NOMO-1 (cell line): ENCODE measurements around the gene KBTBD12.
A peak's percentile ranks its signal among the peaks of the same experiment; 100 is the strongest.

ENCODE experiments used
- DNase-seq, 2 experiments: peaks; one replicate each; lab custom pipeline; 2025; ENCODE audit not compliant: unreplicated experiment in 2 of 2; lab: John Stamatoyannopoulos, UW

The KBTBD12 gene

GRCh38 chr3:127951276-127951675 is 36.2 kb downstream of the KBTBD12 start:
- no peak for DNase-seq

- DNase-seq, result no peak
Measured at GRCh38 chr3:127953091-127954035, 38.3 kb downstream of the KBTBD12 start.

- DNase-seq, result no peak
Measured at GRCh38 chr3:127954640-127955039, 39.6 kb downstream of the KBTBD12 start.

- DNase-seq, result no peak
Measured at GRCh38 chr3:127955728-127956127, 40.7 kb downstream of the KBTBD12 start.

GRCh38 chr3:127959041-127959440 is 44.0 kb downstream of the KBTBD12 start:
- DNase-seq, result no peak

GRCh38 chr3:127959873-127960272 is 44.8 kb downstream of the KBTBD12 start:
- DNase-seq, result no peak

- DNase-seq, result no peak
Measured at GRCh38 chr3:127960421-127960965, 45.5 kb downstream of the KBTBD12 start.

- no peak for DNase-seq
Measured at GRCh38 chr3:127961124-127961523, 46.1 kb downstream of the KBTBD12 start.

- DNase-seq, result no peak
Measured at GRCh38 chr3:127961963-127962362, 46.9 kb downstream of the KBTBD12 start.

- peak in 1 of 2 experiments; percentile 32 for DNase-seq
Measured at GRCh38 chr3:127962937-127963336, 47.9 kb downstream of the KBTBD12 start.

- no peak for DNase-seq
Measured at GRCh38 chr3:127964053-127964452, 49.0 kb downstream of the KBTBD12 start.

GRCh38 chr3:127964816-127965215 is 49.8 kb downstream of the KBTBD12 start:
- DNase-seq, result no peak

GRCh38 chr3:127967316-127967715 is 52.3 kb downstream of the KBTBD12 start:
- no peak for DNase-seq

- peak; percentile 7 to 60 for DNase-seq
Measured at GRCh38 chr3:127970966-127971592, 56.0 kb downstream of the KBTBD12 start.

GRCh38 chr3:127974226-127974625 is 59.2 kb downstream of the KBTBD12 start:
- no peak for DNase-seq

GRCh38 chr3:127975153-127976029 is 60.4 kb downstream of the KBTBD12 start:
- DNase-seq, result no peak

- DNase-seq, result no peak
Measured at GRCh38 chr3:127978636-127979035, 63.6 kb downstream of the KBTBD12 start.

GRCh38 chr3:127979473-127979872 is 64.4 kb downstream of the KBTBD12 start:
- no peak for DNase-seq

- no peak for DNase-seq
Measured at GRCh38 chr3:127981097-127981496, 66.1 kb downstream of the KBTBD12 start.

GRCh38 chr3:127982155-127982554 is 67.1 kb downstream of the KBTBD12 start:
- no peak for DNase-seq
